IPS-15b (cell line): ENCODE measurements around the gene PRR30.

Source experiments
- H3K27me3 ChIP-seq: one replicate; pipeline ENCODE4 v1.6.1; 2013; ENCODE audit warnings: low read length; ENCODE audit not compliant: control insufficient read depth, insufficient read depth
- H3K36me3 ChIP-seq: one replicate; pipeline ENCODE4 v1.6.1; 2013; ENCODE audit warnings: low read length; ENCODE audit not compliant: control insufficient read depth, insufficient read depth
- H3K4me1 ChIP-seq: one replicate; pipeline ENCODE4 v1.6.1; 2013; ENCODE audit warnings: mild to moderate bottlenecking, low read length; ENCODE audit not compliant: control insufficient read depth, insufficient read depth
- H3K4me3 ChIP-seq: one replicate; pipeline ENCODE4 v1.5.1; 2013; ENCODE audit warnings: low read depth, low read length
- H3K9ac ChIP-seq: one replicate; pipeline ENCODE4 v1.6.1; 2013; ENCODE audit warnings: low read depth, mild to moderate bottlenecking, low read length
- H3K9me3 ChIP-seq: one replicate; pipeline ENCODE4 v1.6.1; 2013; ENCODE audit warnings: mild to moderate bottlenecking, low read length; ENCODE audit not compliant: control insufficient read depth, insufficient read depth

Gene PRR30

GRCh38 chr2:27134781-27135477, 4.3 kb downstream of the PRR30 start:
- Histone ChIP-seq H3K4me3 (peak overlapping the region; percentile 52), H3K9ac (peak overlapping the region; percentile 83), H3K27me3 (no peaks in the 10 kb centered on the region), H3K36me3 (peaks cover 31% of the 10 kb centered on the region), H3K4me1 (peaks cover 3% of the 10 kb centered on the region), H3K9me3 (no peaks in the 10 kb centered on the region)

GRCh38 chr2:27133905-27134780, 5.1 kb downstream of the PRR30 start, which contains the start of gene PREB:
Gene PREB (minus strand): TSS chr2:27134636. CDS start chr2:27134421, 215 bp downstream.
- Histone ChIP-seq H3K36me3 (peaks cover 34% of the 10 kb centered on the region), H3K9ac (peak within 1 kb of the TSS; percentile 83), H3K9me3 (no peaks in the 10 kb centered on the region), H3K4me1 (peaks cover 3% of the 10 kb centered on the region), H3K4me3 (peak within 1 kb of the TSS; percentile 79), H3K27me3 (no peaks in the 10 kb centered on the region)

GRCh38 chr2:27133195-27133875, 5.9 kb downstream of the PRR30 start:
- peak overlapping the region; percentile 79 for H3K4me3 ChIP-seq
- no peaks in the 10 kb centered on the region for H3K27me3 ChIP-seq
- H3K36me3 ChIP-seq: peaks cover 34% of the 10 kb centered on the region
- peaks cover 3% of the 10 kb centered on the region for H3K4me1 ChIP-seq
- H3K9me3 ChIP-seq: no peaks in the 10 kb centered on the region
- H3K9ac ChIP-seq: peak overlapping the region; percentile 68

DNA sequence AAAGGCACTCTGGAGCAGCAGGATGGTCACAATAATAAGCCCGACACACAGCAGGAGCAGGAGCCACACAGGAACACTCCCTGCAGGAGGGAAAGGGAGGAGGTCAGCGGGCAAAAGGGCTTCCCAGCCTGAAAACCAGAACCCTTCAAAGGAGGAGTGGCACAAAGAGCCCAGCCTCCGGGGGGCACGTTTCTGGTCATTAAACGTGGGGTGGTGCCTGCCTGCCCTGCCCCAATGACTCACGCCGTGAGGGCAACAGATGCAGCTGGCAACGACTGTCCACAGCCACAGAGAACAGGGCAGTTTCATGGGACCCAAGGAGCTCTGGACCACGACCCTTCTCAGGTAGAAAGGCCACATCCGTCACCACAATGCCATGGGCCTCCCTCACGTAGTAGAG, 7.8 kb downstream of the PRR30 start:
- Histone ChIP-seq H3K36me3 (peaks cover 34% of the 10 kb centered on the region), H3K9me3 (no peaks in the 10 kb centered on the region), H3K9ac (no peak overlapping the region), H3K4me3 (no peak overlapping the region), H3K4me1 (peaks cover 3% of the 10 kb centered on the region), H3K27me3 (no peaks in the 10 kb centered on the region)

- no peak overlapping the region for H3K4me3 ChIP-seq
- no peaks in the 10 kb centered on the region for H3K9me3 ChIP-seq
- H3K4me1 ChIP-seq: peaks cover 3% of the 10 kb centered on the region
- H3K36me3 ChIP-seq: peaks cover 34% of the 10 kb centered on the region
- no peaks in the 10 kb centered on the region for H3K27me3 ChIP-seq
- no peak overlapping the region for H3K9ac ChIP-seq
These were observed 8.8 kb downstream of the PRR30 start for GRCh38 chr2:27130396-27130795.

DNA sequence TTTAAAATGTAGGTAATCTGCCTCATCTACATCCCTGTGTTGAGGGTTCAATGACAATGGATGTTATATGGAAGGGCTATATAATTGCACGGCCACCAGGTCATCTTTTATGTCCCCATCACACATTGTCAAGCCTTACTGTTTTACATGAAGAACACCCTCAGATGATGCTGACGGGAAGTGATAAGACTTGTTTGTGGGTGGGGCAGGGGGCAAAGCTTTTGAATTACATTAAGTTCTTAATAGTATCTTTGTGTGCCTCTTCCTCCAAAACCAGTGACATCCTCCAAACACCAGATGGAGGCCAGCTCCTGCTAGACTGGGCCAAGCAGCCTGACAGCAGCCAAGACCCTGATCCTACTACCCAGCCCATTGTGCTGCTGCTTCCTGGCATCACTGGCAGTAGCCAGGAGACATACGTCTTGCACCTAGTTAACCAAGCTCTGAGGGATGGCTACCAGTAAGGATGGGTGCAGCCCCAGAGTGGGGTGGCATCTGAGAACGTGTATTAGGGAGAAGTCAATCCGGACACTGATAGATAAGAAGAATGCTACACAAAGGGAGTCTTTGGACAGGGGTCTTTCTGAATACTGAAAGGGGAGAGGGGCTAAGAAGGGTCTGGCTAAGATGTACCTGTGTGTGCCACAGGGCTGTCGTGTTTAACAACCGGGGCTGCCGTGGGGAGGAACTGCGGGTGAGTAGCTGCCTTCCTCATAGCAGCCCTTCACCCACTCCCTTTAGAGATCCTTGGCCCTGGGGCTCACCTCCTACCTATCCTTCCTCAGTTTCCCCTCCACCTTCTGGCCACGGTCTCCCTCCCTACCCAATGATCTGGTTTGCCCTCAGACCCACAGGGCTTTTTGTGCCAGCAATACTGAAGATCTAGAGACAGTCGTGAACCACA, 10.3 kb downstream of the PRR30 start:
- Histone ChIP-seq H3K9me3 (no peaks in the 10 kb centered on the region), H3K36me3 (peaks cover 31% of the 10 kb centered on the region), H3K4me3 (no peak overlapping the region), H3K9ac (no peak overlapping the region), H3K4me1 (peaks cover 3% of the 10 kb centered on the region), H3K27me3 (peaks cover 8% of the 10 kb centered on the region)

- Histone ChIP-seq H3K9ac (no peak overlapping the region), H3K9me3 (no peaks in the 10 kb centered on the region), H3K4me3 (no peak overlapping the region), H3K27me3 (peaks cover 13% of the 10 kb centered on the region), H3K4me1 (no peaks in the 10 kb centered on the region), H3K36me3 (peaks cover 30% of the 10 kb centered on the region)
These were observed 11.1 kb downstream of the PRR30 start for GRCh38 chr2:27127883-27128667.

DNA sequence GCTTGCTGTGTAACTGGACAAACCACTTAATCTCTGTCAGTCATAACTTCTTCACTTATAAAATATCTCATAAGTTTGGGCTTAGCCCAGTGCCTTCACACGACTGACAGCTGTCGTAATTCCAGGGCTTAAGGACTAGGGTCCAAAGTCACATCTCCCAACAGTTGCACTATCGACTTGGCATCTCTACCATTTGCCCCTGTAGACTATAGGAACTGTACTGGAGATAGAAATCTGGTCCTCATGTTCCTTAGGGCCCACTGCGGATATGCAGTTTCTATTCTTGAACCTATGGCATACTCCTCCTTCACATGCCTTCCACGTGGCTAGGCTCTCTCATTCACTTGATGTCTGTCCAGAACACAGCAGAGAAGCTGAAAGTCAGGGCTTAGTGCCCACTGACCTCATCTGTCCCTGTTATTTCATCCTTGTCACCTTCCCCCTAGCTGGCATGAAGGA, 12.9 kb downstream of the PRR30 start:
- no peak overlapping the region for H3K9ac ChIP-seq
- peaks cover 13% of the 10 kb centered on the region for H3K36me3 ChIP-seq
- no peak overlapping the region for H3K4me3 ChIP-seq
- H3K27me3 ChIP-seq: peaks cover 31% of the 10 kb centered on the region
- H3K9me3 ChIP-seq: no peaks in the 10 kb centered on the region
- no peaks in the 10 kb centered on the region for H3K4me1 ChIP-seq

GRCh38 chr2:27125104-27125503, 14.1 kb downstream of the PRR30 start:
- Histone ChIP-seq H3K4me1 (no peaks in the 10 kb centered on the region), H3K9ac (no peak overlapping the region), H3K9me3 (no peaks in the 10 kb centered on the region), H3K36me3 (peaks cover 3% of the 10 kb centered on the region), H3K27me3 (peaks cover 42% of the 10 kb centered on the region), H3K4me3 (no peak overlapping the region)

DNA sequence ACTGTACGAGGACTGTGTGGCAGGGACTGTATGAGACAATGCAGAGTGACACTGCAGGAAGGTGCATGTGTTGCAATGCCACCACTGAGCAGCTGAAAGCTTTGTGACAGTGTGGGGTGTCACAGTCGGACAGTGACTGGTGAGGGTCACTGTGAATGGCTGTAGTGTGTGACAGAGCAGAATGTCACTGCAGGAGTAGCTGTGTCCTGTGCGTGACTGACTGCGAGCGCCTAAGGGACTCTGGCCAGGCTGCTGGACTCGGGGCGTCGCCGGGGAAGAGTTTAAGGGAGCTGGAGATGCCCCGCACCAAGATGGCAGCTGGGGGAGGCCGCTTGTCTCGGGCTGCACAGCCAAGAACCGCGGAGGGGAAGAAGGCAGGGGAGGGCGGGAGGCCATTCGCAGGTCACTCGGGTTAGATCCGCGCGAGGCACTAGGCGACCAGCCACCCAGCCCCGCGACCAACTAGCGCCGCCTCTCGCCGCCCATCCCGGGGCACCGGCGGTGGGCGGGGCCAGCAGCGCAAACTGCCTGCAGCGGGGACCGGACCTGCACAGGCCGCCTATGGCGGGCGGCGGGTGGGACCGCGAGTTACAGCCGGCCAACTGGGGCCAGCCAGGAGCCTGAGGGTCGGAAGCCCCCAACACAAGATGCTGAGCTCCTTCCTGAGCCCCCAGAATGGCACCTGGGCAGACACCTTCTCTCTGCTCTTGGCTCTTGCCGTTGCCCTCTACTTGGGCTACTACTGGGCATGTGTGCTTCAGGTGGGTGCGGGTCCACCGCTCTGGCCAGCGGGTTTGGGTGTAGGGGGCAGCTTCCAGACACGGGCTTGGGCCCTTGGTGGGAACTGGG, 15.7 kb downstream of the PRR30 start, which contains the start of gene ABHD1:
Gene ABHD1 (plus strand): TSS at position 514 of the 849 bp plus-strand sequence. CDS start 134 bp downstream, at position 648.
- Histone ChIP-seq H3K9me3 (no peaks in the 10 kb centered on the region), H3K4me3 (peak within 1 kb of the TSS; percentile 70), H3K27me3 (peaks cover 56% of the 10 kb centered on the region), H3K36me3 (no peaks in the 10 kb centered on the region), H3K9ac (peak within 1 kb of the TSS; percentile 54), H3K4me1 (no peaks in the 10 kb centered on the region)
